ENCODE data around the gene STON2.
"Not testable (repeated sequence)": the region's sequence is repeated elsewhere in the genome, so short reads cannot be mapped to it uniquely, and the experiment has no call there.

STON2 gene

GRCh38 chr14:81432219-81432661, 32.1 kb upstream of the STON2 start:
- TF ChIP-seq ZNF274 (IDR thresholded peaks at IDR 0.05; ENCODE audit: low read depth, low read length), result no peak
- no peak overlapping the region for H3K4me3 ChIP-seq (ENCODE audit: low read length)

- TF ChIP-seq ZNF274 (IDR thresholded peaks at IDR 0.05; ENCODE audit: low read depth, low read length), result no peak
- H3K4me3 ChIP-seq (ENCODE audit: low read length), result no peak overlapping the region
Observed at GRCh38 chr14:81430235-81430634, 30.1 kb upstream of the STON2 start.

DNA sequence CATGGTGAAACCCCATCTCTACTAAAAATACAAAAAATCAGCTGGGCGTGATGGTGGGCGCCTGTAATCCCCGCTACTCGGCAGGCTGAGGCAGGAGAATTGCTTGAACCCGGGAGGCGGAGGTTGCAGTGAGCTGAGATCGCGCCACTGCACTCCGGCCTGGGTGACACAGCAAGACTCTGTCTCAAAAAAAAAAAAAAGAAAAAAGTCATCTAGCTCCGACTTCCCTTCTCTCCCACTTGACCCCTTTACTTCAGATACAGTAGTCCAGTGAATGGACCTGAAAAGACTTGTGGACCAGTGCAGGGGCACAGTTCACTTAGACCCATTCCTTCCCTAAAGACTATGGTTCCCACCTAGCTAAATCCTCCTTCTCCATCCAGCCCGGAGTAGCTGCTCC, 29.6 kb upstream of the STON2 start:
- H3K4me3 ChIP-seq (ENCODE audit: low read length), result not testable (repeated sequence)

- TF ChIP-seq ZNF274 (IDR thresholded peaks at IDR 0.05; ENCODE audit: low read depth, low read length), result no peak
- H3K4me3 ChIP-seq (ENCODE audit: low read length), result no peak overlapping the region
Observed at GRCh38 chr14:81429028-81429427, 28.9 kb upstream of the STON2 start.

GRCh38 chr14:81427348-81428058, 27.4 kb upstream of the STON2 start:
- no peak overlapping the region for H3K4me3 ChIP-seq (ENCODE audit: low read length)

GRCh38 chr14:81423504-81423903, 23.4 kb upstream of the STON2 start:
- no peak overlapping the region for H3K4me3 ChIP-seq (ENCODE audit: low read length)
- no peak for TF ChIP-seq ZNF274 (IDR thresholded peaks at IDR 0.05; ENCODE audit: low read depth, low read length)

More at GRCh38 chr14:81427348-81428058, 27.4 kb upstream of the STON2 start:
- no peak for TF ChIP-seq ZNF274 (IDR thresholded peaks at IDR 0.05; ENCODE audit: low read depth, low read length)

DNA sequence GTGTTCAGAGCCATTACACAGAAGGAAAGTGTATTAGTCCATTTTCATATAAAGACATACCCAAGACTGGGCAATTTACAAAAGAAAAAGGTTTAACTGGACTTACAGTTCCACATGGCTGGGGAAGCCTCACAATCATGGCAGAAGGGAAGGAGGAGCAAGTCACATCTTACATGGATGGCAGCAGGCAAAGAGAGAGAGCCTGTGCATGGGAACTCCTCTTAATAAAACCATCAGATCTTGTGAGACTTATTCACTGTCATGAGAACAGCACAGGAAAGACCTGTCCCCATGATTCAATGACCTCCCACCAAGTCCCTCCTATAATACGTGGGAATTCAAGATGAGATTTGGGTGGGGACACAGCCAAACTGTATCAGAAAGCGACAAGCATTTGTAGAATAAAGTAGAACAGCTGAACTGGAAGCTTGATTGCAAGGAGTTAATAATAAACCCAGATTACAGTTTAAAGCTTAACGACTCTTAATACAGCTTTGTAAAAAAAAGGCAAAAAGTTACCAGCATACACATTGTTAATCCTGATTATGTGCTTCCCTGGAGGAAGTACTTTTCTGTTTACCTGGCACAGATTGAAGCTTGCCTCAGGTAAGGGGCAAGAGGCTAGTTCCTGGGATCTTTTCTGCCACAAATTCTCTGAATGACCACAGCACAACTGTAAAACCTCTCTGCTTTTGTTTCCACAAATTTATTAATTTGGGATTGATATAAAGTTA, 18.1 kb upstream of the STON2 start:
- no peak for TF ChIP-seq ZNF274 (IDR thresholded peaks at IDR 0.05; ENCODE audit: low read depth, low read length)
- H3K4me3 ChIP-seq (ENCODE audit: low read length), result no peak overlapping the region

GRCh38 chr14:81416981-81417380, 16.9 kb upstream of the STON2 start:
- TF ChIP-seq ZNF274 (IDR thresholded peaks at IDR 0.05; ENCODE audit: low read depth, low read length), result no peak
- H3K4me3 ChIP-seq (ENCODE audit: low read length), result no peak overlapping the region

DNA sequence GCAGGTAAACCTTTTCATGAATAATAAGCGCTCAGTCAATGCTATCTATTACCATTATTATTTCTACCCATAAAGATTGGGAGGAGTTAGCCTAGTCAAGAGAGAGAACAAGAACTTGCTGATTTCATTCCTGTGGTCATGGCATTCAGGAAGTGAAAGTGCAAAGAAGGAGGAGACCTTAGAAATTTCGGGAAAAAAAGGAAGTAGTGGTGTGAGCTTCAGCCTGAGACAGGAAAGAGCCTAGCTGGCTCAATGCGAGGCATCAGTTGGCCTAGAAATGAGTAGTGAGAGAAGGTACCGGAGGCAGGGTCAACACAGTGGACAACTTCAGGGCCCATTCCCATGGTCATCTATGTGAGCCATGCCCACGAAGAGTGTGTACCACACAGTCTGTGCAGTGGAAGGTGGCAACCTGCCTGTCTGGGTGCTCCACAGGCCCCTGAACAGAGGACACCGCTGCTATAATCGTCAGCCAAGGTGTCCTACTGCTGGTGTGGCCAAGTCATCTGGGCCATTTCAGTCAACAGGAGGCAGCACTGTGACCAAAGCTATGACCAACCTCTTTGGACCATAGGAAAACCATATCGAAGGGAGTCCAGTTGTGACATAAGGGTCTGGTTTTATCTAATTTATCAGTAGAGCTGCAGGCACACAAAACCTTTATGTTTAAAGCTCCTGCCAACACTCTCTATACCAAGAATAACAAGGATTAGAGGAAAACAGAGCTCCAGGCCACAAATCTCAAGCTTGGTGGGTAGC, 16.2 kb upstream of the STON2 start:
- H3K4me3 ChIP-seq (ENCODE audit: low read length), result no peak overlapping the region
- TF ChIP-seq ZNF274 (IDR thresholded peaks at IDR 0.05; ENCODE audit: low read depth, low read length), result no peak

- TF ChIP-seq ZNF274 (IDR thresholded peaks at IDR 0.05; ENCODE audit: low read depth, low read length), result no peak
- no peak overlapping the region for H3K4me3 ChIP-seq (ENCODE audit: low read length)
Observed at GRCh38 chr14:81415781-81416180, 15.7 kb upstream of the STON2 start.

DNA sequence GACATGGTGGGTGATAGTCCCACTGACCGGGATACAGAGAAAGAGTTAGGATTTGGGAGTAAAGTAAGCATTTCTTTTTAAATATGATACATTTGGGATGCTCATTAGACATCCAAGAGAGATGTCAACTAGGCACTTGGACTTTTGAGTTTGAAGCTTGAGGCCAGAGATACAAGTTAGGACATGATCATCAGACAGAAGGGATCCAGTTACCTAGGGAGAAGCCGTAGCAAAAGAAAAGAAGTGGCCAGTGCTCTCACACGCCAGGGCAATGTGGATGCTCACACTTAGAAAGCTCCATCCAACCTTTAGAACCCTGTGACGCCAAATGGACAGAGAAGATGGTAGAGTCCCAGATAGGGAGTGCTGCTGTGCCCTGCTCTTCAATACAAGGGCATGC, 14.0 kb upstream of the STON2 start:
- no peak overlapping the region for H3K4me3 ChIP-seq (ENCODE audit: low read length)
- no peak for TF ChIP-seq ZNF274 (IDR thresholded peaks at IDR 0.05; ENCODE audit: low read depth, low read length)

DNA sequence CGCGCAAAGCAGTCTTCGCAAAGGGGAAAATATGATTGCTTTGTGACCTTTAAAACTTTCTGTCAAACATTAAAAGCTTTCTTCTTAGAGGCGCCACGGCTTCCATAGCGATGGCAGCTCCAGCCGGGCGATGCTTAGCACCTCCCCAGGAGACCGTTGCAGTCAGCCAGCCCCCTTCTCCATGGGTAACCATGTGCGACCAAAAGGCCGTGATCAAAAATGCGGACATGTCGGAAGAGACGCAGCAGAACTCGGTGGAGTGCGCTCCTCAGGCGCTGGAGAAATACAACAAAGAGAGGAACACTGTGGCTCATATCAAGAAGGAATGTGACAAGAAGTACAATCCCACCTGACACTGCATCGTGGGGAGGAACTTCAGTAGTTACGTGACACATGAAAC, 12.7 kb upstream of the STON2 start:
- H3K4me3 ChIP-seq (ENCODE audit: low read length), result no peak overlapping the region
- TF ChIP-seq ZNF274 (IDR thresholded peaks at IDR 0.05; ENCODE audit: low read depth, low read length), result no peak

- TF ChIP-seq ZNF274 (IDR thresholded peaks at IDR 0.05; ENCODE audit: low read depth, low read length), result no peak
- H3K4me3 ChIP-seq (ENCODE audit: low read length), result no peak overlapping the region
Observed at GRCh38 chr14:81408595-81408994, 8.5 kb upstream of the STON2 start.

GRCh38 chr14:81406863-81407262, 6.7 kb upstream of the STON2 start:
- H3K4me3 ChIP-seq (ENCODE audit: low read length), result no peak overlapping the region
- TF ChIP-seq ZNF274 (IDR thresholded peaks at IDR 0.05; ENCODE audit: low read depth, low read length), result no peak

DNA sequence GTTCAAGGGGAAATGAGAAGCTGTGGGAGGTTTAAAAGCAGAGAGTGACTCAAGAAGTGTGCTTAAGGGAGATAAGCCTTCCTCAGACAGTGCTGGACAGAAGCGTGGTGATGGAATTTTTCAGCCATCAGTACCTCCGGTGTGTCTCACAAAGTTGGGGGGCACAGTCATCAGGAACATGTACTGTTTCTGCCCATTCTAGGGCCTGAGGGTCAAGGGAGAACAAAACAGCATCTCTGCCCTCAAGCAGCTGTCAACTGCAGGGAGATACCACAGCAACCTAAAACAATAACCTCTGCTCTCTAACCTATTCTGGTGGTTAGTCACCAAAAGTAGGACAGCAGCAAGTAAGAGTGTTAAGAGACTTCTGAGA, 2.0 kb upstream of the STON2 start:
- H3K4me3 ChIP-seq (ENCODE audit: low read length), result no peak overlapping the region
- TF ChIP-seq ZNF274 (IDR thresholded peaks at IDR 0.05; ENCODE audit: low read depth, low read length), result no peak
